Duodenal mucosa (tissue), 2 donors: ENCODE results near the gene FGFR4.

ENCODE experiments used
- H3K27ac ChIP-seq: one replicate; pipeline ENCODE4 v1.7.0; 2013; ENCODE audit warnings: low read depth, low read length
- H3K27me3 ChIP-seq, 2 donors: one replicate each; pipeline ENCODE4 v1.7.0; 2013; ENCODE audit warnings: low read length in 2 of 2, control low read depth in 1 of 2; ENCODE audit not compliant: insufficient read depth in 2 of 2, control insufficient read depth in 1 of 2
- H3K36me3 ChIP-seq, 2 donors: one replicate each; pipeline ENCODE4 v1.7.0; 2013; ENCODE audit warnings: low read length in 2 of 2, control low read depth in 1 of 2; ENCODE audit not compliant: insufficient read depth in 2 of 2, control insufficient read depth in 1 of 2
- H3K4me1 ChIP-seq, 2 donors: one replicate each; pipeline ENCODE4 v1.7.0; 2013; ENCODE audit warnings: low read length in 2 of 2, control low read depth in 1 of 2; ENCODE audit not compliant: insufficient read depth in 2 of 2, control insufficient read depth in 1 of 2
- H3K4me3 ChIP-seq, 2 donors: one replicate each; pipeline ENCODE4 v1.7.0; 2013; ENCODE audit warnings: low read length in 2 of 2, low read depth in 1 of 2
- H3K9ac ChIP-seq, 2 donors: one replicate each; pipeline ENCODE4 v1.7.0; 2013; ENCODE audit warnings: low read length in 2 of 2, low read depth in 1 of 2
- H3K9me3 ChIP-seq, 2 donors: one replicate each; pipeline ENCODE4 v1.7.0; 2013; ENCODE audit warnings: low read length in 2 of 2, control low read depth in 1 of 2; ENCODE audit not compliant: control insufficient read depth in 1 of 2

FGFR4 gene

DNA sequence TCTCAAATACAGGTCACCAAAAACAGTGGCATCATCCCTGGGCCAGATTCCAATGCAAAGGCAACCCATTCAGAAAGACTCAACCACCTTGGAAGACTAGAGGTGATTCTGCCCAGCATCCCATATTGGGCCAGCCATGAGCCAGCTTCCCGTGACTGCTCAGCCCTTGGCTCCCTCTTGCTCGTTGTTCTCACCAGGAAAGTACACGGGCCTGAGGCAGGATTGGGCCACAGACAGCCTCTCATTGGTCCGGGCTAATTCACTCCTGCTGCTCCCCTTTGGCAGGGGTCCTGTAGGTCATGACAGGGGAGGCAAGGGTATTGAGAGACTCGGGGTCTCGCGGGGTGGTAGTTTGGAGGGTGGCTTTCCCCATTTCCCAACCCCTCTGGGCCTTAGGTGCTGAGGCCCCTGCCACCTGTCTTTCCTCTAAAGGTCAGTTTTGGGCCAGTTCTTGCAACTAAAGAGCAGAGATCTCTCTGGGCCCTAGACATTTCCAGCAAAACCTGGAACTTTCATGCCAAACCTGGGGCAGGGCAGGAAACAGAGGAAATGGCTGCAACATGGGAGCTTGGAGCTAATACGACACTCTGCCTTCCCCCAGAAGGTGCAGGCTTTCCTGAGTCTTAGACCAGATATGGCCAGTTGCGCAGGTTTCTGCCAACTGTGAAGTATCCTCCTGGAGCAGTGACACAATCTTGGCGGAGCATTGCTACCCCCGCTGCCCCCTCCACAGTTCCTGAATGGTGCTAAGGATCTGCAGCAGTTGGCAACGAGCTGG lies 22.0 kb upstream of the FGFR4 start:
- Histone ChIP-seq H3K4me1 (peaks cover 0 to 5% of the 10 kb centered on the region in 2 donors), H3K27me3 (no peaks in the 10 kb centered on the region), H3K36me3 (peaks cover 6 to 20% of the 10 kb centered on the region in 2 donors), H3K9ac (no peak overlapping the region), H3K4me3 (no peak overlapping the region), H3K27ac (no peak overlapping the region), H3K9me3 (no peaks in the 10 kb centered on the region)

DNA sequence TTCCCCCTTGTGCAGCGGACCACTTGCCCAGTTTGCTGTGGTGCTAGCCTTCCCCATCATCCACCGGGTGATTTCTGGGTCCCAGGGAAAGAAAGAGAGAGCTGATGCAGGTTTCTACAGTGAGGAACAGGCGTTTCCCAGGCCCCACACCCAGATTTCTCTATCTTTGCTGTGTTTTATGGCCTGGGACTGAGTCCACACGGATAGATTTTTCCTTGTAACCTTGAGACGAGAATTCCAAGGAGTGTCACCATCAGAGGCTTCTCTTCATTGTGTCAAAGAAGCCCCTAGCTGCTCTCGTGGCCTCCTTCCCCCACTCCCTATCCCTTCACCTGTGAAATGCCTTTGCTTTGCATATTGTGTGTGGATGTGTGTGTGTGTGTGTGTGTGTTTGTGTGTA lies 21.2 kb upstream of the FGFR4 start:
- Histone ChIP-seq H3K4me3 (no peak overlapping the region), H3K27ac (no peak overlapping the region), H3K27me3 (no peaks in the 10 kb centered on the region), H3K36me3 (peaks cover 6 to 20% of the 10 kb centered on the region in 2 donors), H3K9me3 (no peaks in the 10 kb centered on the region), H3K4me1 (peaks cover 0 to 5% of the 10 kb centered on the region in 2 donors), H3K9ac (no peak overlapping the region)

GRCh38 chr5:177066224-177066623 lies 20.5 kb upstream of the FGFR4 start:
- Histone ChIP-seq H3K36me3 (peaks cover 6 to 20% of the 10 kb centered on the region in 2 donors), H3K4me3 (no peak overlapping the region), H3K27ac (no peak overlapping the region), H3K4me1 (peaks cover 0 to 5% of the 10 kb centered on the region in 2 donors), H3K27me3 (no peaks in the 10 kb centered on the region), H3K9ac (no peak overlapping the region), H3K9me3 (no peaks in the 10 kb centered on the region)

DNA sequence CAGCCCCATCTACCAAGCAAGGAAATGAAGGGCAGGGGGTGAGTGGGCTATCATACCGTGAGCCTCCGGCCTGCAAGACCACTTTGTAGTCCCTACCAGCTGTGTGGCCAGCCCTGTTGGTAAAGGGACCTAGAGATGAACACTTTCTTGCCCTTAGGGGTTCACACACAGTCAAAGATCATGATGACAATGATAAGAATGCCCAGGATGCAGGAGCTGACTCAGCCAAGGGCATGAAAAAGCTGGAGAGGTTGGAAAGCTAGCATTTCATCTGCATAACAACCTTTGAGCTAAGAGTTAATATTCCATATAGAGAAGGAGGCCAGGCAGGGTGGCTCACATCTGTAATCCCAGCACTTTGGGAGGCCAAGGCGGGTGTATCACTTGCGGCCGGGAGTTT lies 19.2 kb upstream of the FGFR4 start:
- no peak overlapping the region for H3K27ac ChIP-seq
- peaks cover 0 to 5% of the 10 kb centered on the region in 2 donors for H3K4me1 ChIP-seq
- no peaks in the 10 kb centered on the region for H3K27me3 ChIP-seq
- H3K9me3 ChIP-seq, result no peaks in the 10 kb centered on the region
- peaks cover 6 to 16% of the 10 kb centered on the region in 2 donors for H3K36me3 ChIP-seq
- H3K4me3 ChIP-seq, result no peak overlapping the region
- no peak overlapping the region for H3K9ac ChIP-seq

DNA sequence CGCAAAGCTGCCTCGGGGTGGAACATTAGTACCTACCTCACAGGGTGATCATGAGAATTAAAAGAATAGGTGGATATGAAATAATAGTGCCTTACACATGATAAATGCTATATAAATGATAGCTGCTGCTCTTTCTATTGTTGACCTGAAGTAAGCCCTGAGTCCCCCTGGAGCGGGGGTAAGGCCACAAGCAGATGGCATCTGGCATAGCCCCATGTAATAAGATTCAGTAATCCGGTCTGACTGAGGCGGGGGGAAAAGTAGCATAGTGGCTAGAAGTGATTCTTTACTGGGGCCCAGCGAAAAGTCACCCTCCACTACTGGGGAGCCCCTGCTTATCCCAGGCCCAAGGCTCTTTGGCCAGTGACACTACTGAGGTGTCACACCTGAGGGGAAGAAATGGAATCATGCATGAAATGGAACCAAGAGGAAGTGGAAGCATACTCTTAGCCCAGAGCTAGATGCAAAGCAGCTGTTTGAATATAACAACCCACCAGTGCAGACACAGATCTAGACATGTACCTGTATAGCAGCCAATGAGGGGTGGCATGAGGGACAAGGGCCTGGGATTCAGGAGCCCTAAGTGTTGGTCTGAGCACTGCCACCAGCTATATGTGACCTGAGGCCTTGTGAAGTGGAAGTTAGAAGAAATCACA lies 16.1 kb upstream of the FGFR4 start:
- H3K9me3 ChIP-seq, result no peaks in the 10 kb centered on the region
- H3K9ac ChIP-seq, result no peak overlapping the region
- no peaks in the 10 kb centered on the region for H3K4me1 ChIP-seq
- no peaks in the 10 kb centered on the region for H3K36me3 ChIP-seq
- no peak overlapping the region for H3K27ac ChIP-seq
- H3K4me3 ChIP-seq, result no peak overlapping the region
- no peaks in the 10 kb centered on the region for H3K27me3 ChIP-seq

GRCh38 chr5:177071666-177072385 lies 14.9 kb upstream of the FGFR4 start:
- no peak overlapping the region for H3K9ac ChIP-seq
- no peaks in the 10 kb centered on the region for H3K27me3 ChIP-seq
- no peak overlapping the region for H3K4me3 ChIP-seq
- H3K9me3 ChIP-seq, result no peaks in the 10 kb centered on the region
- no peaks in the 10 kb centered on the region for H3K36me3 ChIP-seq
- H3K4me1 ChIP-seq, result no peaks in the 10 kb centered on the region
- H3K27ac ChIP-seq, result no peak overlapping the region

DNA sequence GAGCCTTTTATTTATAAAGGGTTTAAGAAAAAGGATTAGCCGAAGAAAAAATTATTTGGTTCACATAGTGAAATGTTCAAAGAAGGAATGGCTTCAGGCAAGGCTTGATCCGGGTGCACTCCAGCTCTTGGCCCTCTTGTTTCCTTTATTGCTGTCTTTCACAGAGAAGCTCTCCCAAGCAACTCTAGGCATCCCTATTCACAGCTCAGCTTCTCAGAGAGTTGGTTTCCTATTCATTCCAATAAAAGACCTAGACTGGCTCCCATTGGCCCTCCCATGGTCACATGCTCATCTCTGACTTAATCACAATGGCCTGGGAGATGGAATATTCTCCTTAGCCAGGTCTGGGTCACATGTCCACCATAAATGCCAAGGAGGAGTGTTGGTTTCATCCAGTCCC lies 9.4 kb upstream of the FGFR4 start:
- Histone ChIP-seq H3K27me3 (no peaks in the 10 kb centered on the region), H3K9me3 (no peaks in the 10 kb centered on the region)

GRCh38 chr5:177079606-177080005 lies 7.1 kb upstream of the FGFR4 start:
- Histone ChIP-seq H3K36me3 (no peaks in the 10 kb centered on the region), H3K9me3 (no peaks in the 10 kb centered on the region), H3K27ac (no peak overlapping the region), H3K9ac (no peak overlapping the region), H3K4me1 (no peaks in the 10 kb centered on the region), H3K27me3 (no peaks in the 10 kb centered on the region), H3K4me3 (no peak overlapping the region)

More for the DNA sequence above, 9.4 kb upstream of the FGFR4 start:
- Histone ChIP-seq H3K4me3 (no peak overlapping the region), H3K9ac (no peak overlapping the region), H3K36me3 (no peaks in the 10 kb centered on the region), H3K4me1 (no peaks in the 10 kb centered on the region), H3K27ac (no peak overlapping the region)

- no peak overlapping the region for H3K9ac ChIP-seq
- no peak overlapping the region for H3K4me3 ChIP-seq
- H3K27ac ChIP-seq, result no peak overlapping the region
- H3K4me1 ChIP-seq, result no peaks in the 10 kb centered on the region
- no peaks in the 10 kb centered on the region for H3K36me3 ChIP-seq
- H3K9me3 ChIP-seq, result no peaks in the 10 kb centered on the region
- H3K27me3 ChIP-seq, result no peaks in the 10 kb centered on the region
These were observed 6.5 kb upstream of the FGFR4 start for GRCh38 chr5:177080265-177080664.

GRCh38 chr5:177081859-177082258 lies 4.9 kb upstream of the FGFR4 start:
- Histone ChIP-seq H3K9me3 (no peaks in the 10 kb centered on the region), H3K27ac (no peak overlapping the region), H3K27me3 (no peaks in the 10 kb centered on the region), H3K36me3 (no peaks in the 10 kb centered on the region), H3K4me3 (no peak overlapping the region), H3K4me1 (peaks cover 8 to 9% of the 10 kb centered on the region in 2 donors), H3K9ac (no peak overlapping the region)
